ENCODE measurements around the gene ROBO1. TPM values are rescaled to one million over a fixed set of nuclear protein-coding genes. Genes with fewer than 3 reads are reported as not detected.

Gene ROBO1
- total and polyA plus RNA-seq, 9 donors: 26.2 to 77.2 (median 38.7) TPM

DNA sequence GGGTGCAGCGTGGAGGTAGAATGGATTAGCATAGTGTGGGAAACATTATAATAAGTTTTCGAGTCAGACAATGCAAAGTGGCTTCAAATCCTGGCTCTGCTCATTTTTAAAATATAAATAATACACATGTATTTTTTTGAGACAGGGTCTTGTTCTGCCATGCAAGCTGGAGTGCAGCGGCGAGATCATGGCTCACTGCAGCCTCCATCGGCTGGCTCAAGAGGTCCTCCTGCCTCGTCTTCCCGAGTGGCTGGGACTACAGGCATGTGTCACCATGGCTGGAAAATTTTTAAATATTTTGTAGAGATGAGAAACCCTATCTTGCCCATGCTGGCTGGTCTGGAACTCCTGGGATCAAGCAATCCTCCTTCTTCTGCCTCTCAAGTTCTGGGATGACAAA, 194.9 kb downstream of the ROBO1 start:
- DNase-seq: no peak
- no peaks in the 10 kb centered on the region for H3K27me3 ChIP-seq (ENCODE audit: control insufficient read depth, insufficient read depth, low read length)
- H3K4me1 ChIP-seq (ENCODE audit: control insufficient read depth, insufficient read depth, low read length): no peaks in the 10 kb centered on the region
- H3K4me3 ChIP-seq (ENCODE audit: low read length): no peak overlapping the region
- H3K9me3 ChIP-seq (replicated peaks; ENCODE audit: control insufficient read depth, low read depth, low read length): no peaks in the 10 kb centered on the region
- H3K36me3 ChIP-seq (ENCODE audit: control insufficient read depth, insufficient read depth, low read length): no peaks in the 10 kb centered on the region
- H3K27ac ChIP-seq (ENCODE audit: low read length): no peak overlapping the region
- no CpG with 5 or more reads among the region's 7 CpGs for WGBS (ENCODE audit: insufficient coverage)

DNA sequence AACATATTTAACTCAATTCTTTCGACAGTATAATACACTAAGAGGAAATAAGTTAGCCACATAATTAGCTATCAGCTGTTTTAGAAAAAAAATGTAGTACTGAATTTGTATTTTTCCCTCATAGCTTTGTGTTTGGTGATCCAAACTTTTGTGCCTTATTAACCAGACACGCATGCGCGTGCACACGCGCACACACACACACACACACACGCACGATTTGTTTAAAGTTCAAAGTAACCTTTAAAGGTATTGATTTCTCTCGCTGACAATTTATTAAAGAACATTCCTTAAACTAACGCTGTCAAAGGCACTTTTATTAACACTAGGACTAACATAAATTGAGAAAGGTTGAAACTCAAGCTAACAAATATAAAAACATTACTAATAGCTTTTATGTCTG, 198.9 kb downstream of the ROBO1 start:
- Histone ChIP-seq H3K36me3 (ENCODE audit: control insufficient read depth, insufficient read depth, low read length) (no peaks in the 10 kb centered on the region), H3K4me1 (ENCODE audit: control insufficient read depth, insufficient read depth, low read length) (no peaks in the 10 kb centered on the region), H3K4me3 (ENCODE audit: low read length) (no peak overlapping the region), H3K9me3 (replicated peaks; ENCODE audit: control insufficient read depth, low read depth, low read length) (no peaks in the 10 kb centered on the region), H3K27ac (ENCODE audit: low read length) (no peak overlapping the region), H3K27me3 (ENCODE audit: control insufficient read depth, insufficient read depth, low read length) (no peaks in the 10 kb centered on the region)
- no peak for DNase-seq
- no CpG with 5 or more reads among the region's 10 CpGs for WGBS (ENCODE audit: insufficient coverage)

DNA sequence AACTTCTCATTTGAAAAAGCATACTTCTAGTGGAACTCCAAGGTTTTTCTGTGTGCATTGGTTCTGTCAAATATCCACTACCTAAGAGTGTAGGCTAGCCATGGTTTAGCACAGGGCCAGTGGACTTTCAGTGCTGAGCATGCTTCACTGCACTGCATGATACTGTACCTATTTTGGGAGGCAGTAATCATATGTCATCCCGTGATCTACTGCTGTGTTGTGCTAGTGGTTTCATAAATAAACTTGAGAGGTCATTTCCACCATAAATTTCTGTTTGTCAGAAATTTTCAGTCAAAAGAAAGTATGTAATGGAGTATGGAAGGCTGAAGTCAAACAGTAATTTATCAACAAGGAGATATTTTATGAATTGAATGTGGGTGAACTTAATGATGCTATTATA, 203.6 kb downstream of the ROBO1 start:
- Histone ChIP-seq H3K4me1 (ENCODE audit: control insufficient read depth, insufficient read depth, low read length) (no peaks in the 10 kb centered on the region), H3K4me3 (ENCODE audit: low read length) (no peak overlapping the region), H3K27me3 (ENCODE audit: control insufficient read depth, insufficient read depth, low read length) (no peaks in the 10 kb centered on the region), H3K36me3 (ENCODE audit: control insufficient read depth, insufficient read depth, low read length) (no peaks in the 10 kb centered on the region), H3K27ac (ENCODE audit: low read length) (no peak overlapping the region), H3K9me3 (replicated peaks; ENCODE audit: control insufficient read depth, low read depth, low read length) (no peaks in the 10 kb centered on the region)
- DNase-seq: peak; percentile 3
- no CpG with 5 or more reads among the region's 1 CpG for WGBS (ENCODE audit: insufficient coverage)

DNA sequence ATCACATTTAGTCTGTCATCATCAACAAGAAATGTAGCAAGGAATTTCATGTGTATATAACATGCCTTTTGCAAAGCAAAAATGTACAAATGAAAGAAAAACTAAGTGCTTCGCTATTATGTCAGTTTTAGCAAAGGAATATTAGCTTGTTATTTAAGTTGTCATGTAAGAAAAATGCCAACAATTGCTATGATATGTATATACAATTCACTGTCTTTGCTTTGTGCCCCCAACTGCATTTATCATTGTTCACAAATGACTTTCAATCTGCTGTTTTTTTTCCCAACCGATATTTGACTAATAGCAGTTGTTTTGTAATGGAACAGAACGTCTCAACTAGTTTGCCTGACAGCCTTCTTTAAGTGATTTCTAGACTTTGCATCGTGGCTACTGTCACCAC, 207.1 kb downstream of the ROBO1 start:
- Histone ChIP-seq H3K27ac (ENCODE audit: low read length) (no peak overlapping the region), H3K36me3 (ENCODE audit: control insufficient read depth, insufficient read depth, low read length) (no peaks in the 10 kb centered on the region), H3K4me3 (ENCODE audit: low read length) (no peak overlapping the region), H3K9me3 (replicated peaks; ENCODE audit: control insufficient read depth, low read depth, low read length) (no peaks in the 10 kb centered on the region), H3K27me3 (ENCODE audit: control insufficient read depth, insufficient read depth, low read length) (no peaks in the 10 kb centered on the region), H3K4me1 (ENCODE audit: control insufficient read depth, insufficient read depth, low read length) (no peaks in the 10 kb centered on the region)
- WGBS (ENCODE audit: insufficient coverage): 50% methylated on average over 1 of the region's 4 CpGs
- no peak for DNase-seq

DNA sequence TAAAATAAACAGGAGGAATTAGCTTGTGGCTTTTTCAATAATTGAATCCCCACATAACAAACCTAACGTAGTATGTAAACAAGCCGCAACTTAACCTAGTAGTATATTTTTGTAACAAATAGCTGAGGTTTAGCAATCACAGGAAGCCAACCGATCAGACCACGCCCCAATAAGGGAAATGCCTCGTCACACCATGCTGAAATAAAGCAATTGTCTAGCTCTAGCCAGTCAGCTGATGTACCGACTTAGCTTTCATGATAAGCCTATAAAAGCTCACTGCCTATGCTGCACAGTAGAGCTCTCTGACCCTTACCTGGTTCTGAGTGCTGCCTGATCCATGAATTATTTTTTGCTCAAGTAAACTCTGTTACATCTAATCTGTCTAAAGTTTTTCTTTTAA, 208.9 kb downstream of the ROBO1 start:
- no peak for DNase-seq
- Histone ChIP-seq H3K27ac (ENCODE audit: low read length) (no peak overlapping the region), H3K4me1 (ENCODE audit: control insufficient read depth, insufficient read depth, low read length) (no peaks in the 10 kb centered on the region), H3K27me3 (ENCODE audit: control insufficient read depth, insufficient read depth, low read length) (no peaks in the 10 kb centered on the region), H3K36me3 (ENCODE audit: control insufficient read depth, insufficient read depth, low read length) (no peaks in the 10 kb centered on the region), H3K9me3 (replicated peaks; ENCODE audit: control insufficient read depth, low read depth, low read length) (no peaks in the 10 kb centered on the region), H3K4me3 (ENCODE audit: low read length) (no peak overlapping the region)
- 79% methylated on average over 4 of the region's 6 CpGs for WGBS (ENCODE audit: insufficient coverage)

DNA sequence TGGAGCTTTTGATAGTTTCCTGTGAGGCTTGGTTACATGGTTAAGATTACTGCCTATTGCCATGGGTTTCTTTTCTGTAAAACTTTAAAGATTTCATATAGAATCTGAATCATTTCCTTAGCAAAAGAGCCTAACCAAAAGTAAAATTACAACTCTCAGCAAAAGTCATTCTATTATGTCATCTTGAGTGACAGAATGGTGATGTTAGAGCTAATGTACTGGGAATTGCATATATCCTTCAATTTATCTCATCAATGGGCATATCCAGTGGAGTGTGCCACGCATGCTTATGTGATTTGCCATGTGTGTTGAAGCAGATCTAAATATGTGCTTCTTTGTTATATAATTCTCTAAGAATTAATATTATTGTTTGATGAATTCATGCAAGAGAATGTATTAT, 212.1 kb downstream of the ROBO1 start:
- no CpG with 5 or more reads among the region's 1 CpG for WGBS (ENCODE audit: insufficient coverage)

DNA sequence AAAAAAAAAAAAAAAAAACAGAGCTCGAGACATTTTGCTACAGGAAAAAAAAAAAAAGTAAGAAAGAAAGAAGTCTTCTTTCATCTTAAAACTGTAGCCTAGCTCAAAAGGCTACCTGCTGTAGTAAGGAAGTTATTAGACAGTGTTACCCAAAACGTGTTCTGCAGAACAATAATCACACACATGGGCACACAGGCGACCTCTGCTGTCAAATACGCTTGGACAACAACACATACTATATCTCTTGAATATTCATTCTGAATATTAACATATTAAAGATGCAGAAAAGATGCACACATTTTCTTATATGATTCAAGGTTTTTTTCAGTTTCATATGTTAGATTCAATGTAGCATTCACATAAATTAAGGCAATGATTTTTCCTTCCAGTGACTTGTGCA, 215.8 kb downstream of the ROBO1 start:
- no peak for DNase-seq
- Histone ChIP-seq H3K36me3 (ENCODE audit: control insufficient read depth, insufficient read depth, low read length) (no peaks in the 10 kb centered on the region), H3K4me1 (ENCODE audit: control insufficient read depth, insufficient read depth, low read length) (no peaks in the 10 kb centered on the region), H3K4me3 (ENCODE audit: low read length) (no peak overlapping the region), H3K9me3 (replicated peaks; ENCODE audit: control insufficient read depth, low read depth, low read length) (no peaks in the 10 kb centered on the region), H3K27me3 (ENCODE audit: control insufficient read depth, insufficient read depth, low read length) (no peaks in the 10 kb centered on the region), H3K27ac (ENCODE audit: low read length) (no peak overlapping the region)
- no CpG with 5 or more reads among the region's 4 CpGs for WGBS (ENCODE audit: insufficient coverage)

More for the DNA sequence above, 212.1 kb downstream of the ROBO1 start:
- no peaks in the 10 kb centered on the region for H3K27me3 ChIP-seq (ENCODE audit: control insufficient read depth, insufficient read depth, low read length)
- H3K4me3 ChIP-seq (ENCODE audit: low read length): no peak overlapping the region
- H3K4me1 ChIP-seq (ENCODE audit: control insufficient read depth, insufficient read depth, low read length): no peaks in the 10 kb centered on the region
- H3K36me3 ChIP-seq (ENCODE audit: control insufficient read depth, insufficient read depth, low read length): no peaks in the 10 kb centered on the region
- H3K27ac ChIP-seq (ENCODE audit: low read length): no peak overlapping the region
- DNase-seq: no peak
- no peaks in the 10 kb centered on the region for H3K9me3 ChIP-seq (replicated peaks; ENCODE audit: control insufficient read depth, low read depth, low read length)

DNA sequence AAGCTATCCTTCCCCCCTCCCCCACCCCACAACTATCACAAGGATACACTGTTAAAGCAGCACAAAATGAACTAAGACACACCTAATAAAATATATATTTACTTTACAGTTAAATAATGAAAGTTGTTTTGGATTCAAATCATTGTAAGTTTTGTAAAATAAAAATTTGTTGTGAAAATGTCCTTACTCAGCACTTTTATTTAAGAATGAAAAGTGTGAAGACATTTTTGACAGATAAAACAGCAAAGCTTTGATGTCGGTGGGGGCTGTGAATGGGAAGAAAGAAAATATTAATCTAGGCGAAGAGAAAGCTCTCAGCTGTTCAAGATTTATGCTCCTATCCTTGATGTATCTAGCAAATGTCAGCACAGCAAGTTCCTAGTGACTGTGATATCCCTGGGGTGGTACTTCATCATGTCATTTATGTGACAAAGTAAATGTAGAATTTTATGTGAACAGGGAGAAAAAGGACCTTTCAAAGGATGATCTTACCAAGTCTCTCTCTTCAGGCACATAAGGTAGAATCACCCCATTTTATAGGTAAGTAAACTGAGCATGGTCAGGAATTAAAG, 216.4 kb downstream of the ROBO1 start:
- 76% methylated on average over 2 of the region's 2 CpGs for WGBS (ENCODE audit: insufficient coverage)
- H3K4me3 ChIP-seq (ENCODE audit: low read length): no peak overlapping the region
- H3K36me3 ChIP-seq (ENCODE audit: control insufficient read depth, insufficient read depth, low read length): no peaks in the 10 kb centered on the region
- no peaks in the 10 kb centered on the region for H3K27me3 ChIP-seq (ENCODE audit: control insufficient read depth, insufficient read depth, low read length)
- H3K9me3 ChIP-seq (replicated peaks; ENCODE audit: control insufficient read depth, low read depth, low read length): no peaks in the 10 kb centered on the region
- no peaks in the 10 kb centered on the region for H3K4me1 ChIP-seq (ENCODE audit: control insufficient read depth, insufficient read depth, low read length)
- no peak for DNase-seq
- H3K27ac ChIP-seq (ENCODE audit: low read length): no peak overlapping the region

DNA sequence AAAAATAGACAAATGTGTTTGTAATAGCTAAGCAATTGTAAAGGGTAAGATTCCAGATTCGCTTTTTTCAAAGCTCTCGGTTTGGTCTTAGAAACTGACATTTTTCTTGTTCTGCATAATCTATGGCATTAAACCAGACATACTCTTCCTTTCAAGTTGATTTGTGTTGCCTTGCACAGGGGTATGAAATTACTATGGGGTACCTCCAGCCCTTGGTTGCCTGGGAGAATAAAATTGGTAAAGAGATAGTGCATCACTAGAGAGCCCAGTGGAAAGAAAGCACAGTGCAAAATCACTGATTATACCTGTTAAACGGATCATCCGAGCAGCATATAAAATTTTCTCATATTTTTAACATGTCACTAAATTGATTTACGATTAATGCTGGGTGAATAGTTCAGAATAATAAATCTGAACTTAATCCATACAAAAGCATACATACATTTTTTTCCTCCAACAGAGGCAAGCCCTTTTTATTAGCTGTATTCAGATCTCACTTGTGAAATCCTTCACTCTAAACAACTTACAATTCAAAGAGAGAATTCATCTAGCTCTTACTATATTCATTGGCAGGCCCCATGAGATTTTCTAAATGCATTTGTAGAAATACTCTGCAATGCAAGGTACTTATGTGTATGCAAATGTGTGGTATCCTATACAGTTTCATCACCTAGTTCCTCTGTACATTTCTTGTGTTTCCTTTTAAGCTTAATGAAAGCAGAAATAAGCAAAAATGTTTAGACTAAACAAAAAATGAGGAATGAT, 224.4 kb downstream of the ROBO1 start:
- no peak overlapping the region for H3K27ac ChIP-seq (ENCODE audit: low read length)
- no peaks in the 10 kb centered on the region for H3K4me1 ChIP-seq (ENCODE audit: control insufficient read depth, insufficient read depth, low read length)
- H3K9me3 ChIP-seq (replicated peaks; ENCODE audit: control insufficient read depth, low read depth, low read length): no peaks in the 10 kb centered on the region
- H3K36me3 ChIP-seq (ENCODE audit: control insufficient read depth, insufficient read depth, low read length): no peaks in the 10 kb centered on the region
- WGBS (ENCODE audit: insufficient coverage): no CpG with 5 or more reads among the region's 5 CpGs
- H3K27me3 ChIP-seq (ENCODE audit: control insufficient read depth, insufficient read depth, low read length): no peaks in the 10 kb centered on the region
- H3K4me3 ChIP-seq (ENCODE audit: low read length): no peak overlapping the region
- peak; percentile 18 for DNase-seq

DNA sequence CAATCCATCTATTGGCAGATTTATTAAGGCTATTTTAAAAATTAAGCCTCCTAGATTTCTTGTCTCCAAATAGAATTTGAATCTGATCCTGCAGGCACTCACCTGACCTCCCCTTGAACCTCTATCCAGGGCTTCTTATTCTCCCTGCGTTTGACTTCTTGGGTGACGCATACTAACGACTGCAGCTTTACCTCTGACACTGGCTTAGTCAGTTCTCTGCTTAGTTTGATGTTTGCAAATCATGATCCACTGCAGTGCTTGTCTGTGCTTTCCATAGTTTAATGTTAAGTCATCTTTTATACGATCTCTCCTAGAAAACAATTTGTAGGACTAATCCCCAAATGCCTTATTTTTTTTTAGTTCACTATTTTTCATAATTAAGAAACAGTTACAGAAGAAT, 233.1 kb downstream of the ROBO1 start:
- Histone ChIP-seq H3K4me1 (ENCODE audit: control insufficient read depth, insufficient read depth, low read length) (no peaks in the 10 kb centered on the region), H3K36me3 (ENCODE audit: control insufficient read depth, insufficient read depth, low read length) (no peaks in the 10 kb centered on the region), H3K27ac (ENCODE audit: low read length) (no peak overlapping the region), H3K4me3 (ENCODE audit: low read length) (no peak overlapping the region), H3K27me3 (ENCODE audit: control insufficient read depth, insufficient read depth, low read length) (no peaks in the 10 kb centered on the region), H3K9me3 (replicated peaks; ENCODE audit: control insufficient read depth, low read depth, low read length) (no peaks in the 10 kb centered on the region)
- WGBS (ENCODE audit: insufficient coverage): no CpG with 5 or more reads among the region's 4 CpGs
- no peak for DNase-seq
